HG03103 (cell line): ENCODE data around the gene GTSE1.

Experiments
- ATAC-seq: cut with Tn5 transposase; IDR thresholded peaks from one replicate; pipeline ENCODE4 v1.9.1; 2021; ENCODE audit warnings: low read depth; ENCODE audit not compliant: unreplicated experiment

GTSE1 gene

GRCh38 chr22:46273432-46274148 is 23.1 kb upstream of the GTSE1 start:
- no peak for ATAC-seq

- no peak for ATAC-seq
Measured at GRCh38 chr22:46274381-46274780, 22.3 kb upstream of the GTSE1 start.

DNA sequence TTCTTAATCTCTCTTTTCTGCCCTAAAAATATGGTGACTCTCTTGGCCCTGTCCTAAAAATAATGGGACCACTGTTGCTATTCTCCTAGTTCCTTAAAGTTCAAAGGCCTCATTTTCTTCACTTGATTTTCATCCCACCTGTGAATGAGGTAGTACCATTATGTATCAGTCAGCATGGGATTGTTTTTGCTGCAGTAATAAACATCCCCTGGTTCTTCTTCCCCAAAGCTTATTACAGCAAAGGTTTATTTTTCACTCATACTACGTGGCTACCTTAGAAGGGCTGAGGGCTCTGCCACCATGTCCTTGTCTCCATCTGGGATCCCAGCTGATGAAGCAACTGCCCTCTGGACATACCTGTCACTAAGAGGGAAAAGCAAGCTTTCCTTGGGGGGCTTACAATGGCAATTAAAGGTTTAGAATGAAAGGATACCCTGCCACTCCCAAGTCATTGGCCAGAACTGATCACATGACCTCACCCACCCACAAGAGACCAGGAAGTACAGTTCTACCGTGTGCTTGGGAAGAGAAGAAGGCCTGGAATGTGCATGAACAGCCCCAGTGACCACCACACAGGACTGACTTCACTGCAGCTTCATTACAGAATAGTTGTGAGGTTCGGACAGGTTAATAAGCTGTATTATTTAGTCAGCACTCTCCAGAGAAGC is 21.1 kb upstream of the GTSE1 start:
- ATAC-seq = no peak

DNA sequence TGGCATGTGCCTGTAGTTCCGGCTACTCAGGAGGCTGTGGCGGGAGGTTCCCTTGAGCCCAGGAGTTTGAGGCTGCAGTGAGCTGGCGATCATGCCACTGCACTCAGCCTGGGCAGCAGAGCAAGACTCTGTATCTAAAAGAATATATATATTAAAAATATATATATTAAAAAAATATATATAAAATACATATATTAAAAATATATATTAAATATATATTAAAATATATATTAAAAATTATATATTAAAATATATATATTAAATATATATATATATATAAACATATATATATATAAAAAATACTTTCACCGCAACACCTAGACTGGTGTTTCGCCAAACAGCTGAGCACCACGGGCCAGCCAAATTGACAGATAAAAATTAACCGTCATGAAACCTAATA is 20.1 kb upstream of the GTSE1 start:
- ATAC-seq = no peak

- ATAC-seq = no peak
Measured at GRCh38 chr22:46278656-46279645, 17.7 kb upstream of the GTSE1 start.

- no peak for ATAC-seq
Measured at GRCh38 chr22:46280063-46280817, 16.4 kb upstream of the GTSE1 start.

DNA sequence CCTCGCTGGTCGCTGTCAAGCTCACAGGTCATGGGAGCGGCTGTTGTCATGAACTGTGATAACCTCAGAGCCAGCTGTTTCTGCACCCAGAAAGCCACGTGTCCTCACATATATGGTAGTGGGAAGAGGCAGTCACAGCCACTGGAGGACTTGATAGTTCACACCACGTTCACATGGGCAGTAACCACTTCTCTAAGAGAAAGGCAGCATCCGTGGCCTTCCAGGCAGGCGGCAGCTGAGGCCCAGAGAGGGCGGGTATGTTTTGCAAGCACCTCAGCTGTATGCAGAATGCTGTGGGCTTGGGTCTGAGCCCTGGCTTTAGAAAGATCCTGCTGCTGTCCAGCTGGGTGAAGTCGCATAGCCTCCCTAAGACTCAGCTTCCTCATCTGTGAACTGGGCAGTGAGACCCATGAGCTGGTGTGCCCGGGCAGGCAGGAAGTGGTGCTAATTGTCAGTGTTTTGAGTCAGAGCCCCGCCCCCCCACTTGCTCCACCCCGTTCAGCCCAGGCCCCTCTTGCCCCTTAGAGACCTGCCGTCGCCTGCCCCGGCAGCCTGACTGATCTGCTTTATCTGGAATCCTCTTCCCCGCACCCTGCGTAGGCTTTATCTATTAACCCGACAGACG is 15.6 kb upstream of the GTSE1 start:
- ATAC-seq = no peak

- ATAC-seq = no peak
Measured at GRCh38 chr22:46281866-46282678, 14.6 kb upstream of the GTSE1 start.

DNA sequence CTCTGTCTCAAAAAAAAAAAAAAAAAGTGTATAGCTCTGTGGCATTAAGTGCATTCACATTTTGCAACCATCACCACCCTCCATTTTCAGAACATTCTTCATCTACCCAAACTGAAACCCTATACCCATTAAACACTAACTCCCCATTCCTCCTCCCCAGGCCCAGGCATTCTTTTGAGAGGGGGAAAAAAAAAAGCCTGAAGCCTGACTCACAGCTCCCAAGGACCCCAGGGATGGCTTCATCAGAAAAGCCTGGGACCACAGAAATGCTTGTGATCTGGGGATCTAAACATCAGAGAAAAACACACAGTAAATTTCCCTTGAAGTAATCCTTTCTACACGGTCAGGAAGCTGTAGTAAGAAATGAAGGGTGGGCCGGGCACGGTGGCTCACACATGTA is 10.7 kb upstream of the GTSE1 start:
- ATAC-seq = no peak

DNA sequence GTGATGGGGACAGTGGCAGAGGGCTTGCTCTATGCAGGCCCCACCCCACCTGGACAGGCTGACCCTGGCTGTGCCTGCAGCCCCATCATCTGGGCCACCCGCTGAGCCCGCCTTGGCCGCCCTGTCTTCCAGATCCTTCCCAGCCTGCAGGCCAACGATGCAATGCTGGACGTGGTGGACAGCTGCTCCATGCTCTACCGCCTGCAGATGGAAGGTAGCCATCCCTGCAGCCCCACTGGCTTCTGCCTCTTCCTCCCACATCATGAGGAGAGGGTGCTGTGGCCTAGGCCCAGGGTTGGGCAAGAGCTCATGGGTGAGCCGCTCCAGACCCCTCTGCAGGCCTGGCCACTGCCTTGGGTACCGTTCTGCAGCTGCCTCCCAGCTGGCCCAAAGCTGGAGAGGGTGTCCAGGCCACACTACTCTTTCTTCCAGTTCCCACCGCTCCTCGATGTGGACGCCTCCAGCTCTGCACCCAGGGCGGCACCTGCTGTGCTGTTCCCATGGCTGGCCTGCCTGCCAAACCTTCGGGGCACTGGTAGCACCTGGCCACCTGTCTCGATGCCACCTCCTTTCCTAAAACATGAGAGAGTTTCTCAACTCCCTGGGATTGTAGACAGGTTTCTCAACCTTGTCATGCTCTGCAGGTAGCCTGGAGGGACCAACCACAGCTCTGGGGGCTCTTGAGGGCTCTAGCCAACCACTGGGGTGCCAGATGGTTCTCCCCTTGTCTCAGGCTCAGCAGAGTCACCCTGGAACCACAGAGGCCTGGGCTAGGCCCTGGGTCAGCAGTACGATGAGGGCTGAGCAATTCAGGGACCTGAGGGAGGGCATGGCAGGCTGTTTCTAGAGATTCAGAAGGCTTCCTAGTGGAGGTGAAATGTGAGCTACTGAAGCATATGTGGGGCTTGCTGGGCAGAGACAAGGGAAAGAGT is 9.5 kb upstream of the GTSE1 start:
- no peak for ATAC-seq

DNA sequence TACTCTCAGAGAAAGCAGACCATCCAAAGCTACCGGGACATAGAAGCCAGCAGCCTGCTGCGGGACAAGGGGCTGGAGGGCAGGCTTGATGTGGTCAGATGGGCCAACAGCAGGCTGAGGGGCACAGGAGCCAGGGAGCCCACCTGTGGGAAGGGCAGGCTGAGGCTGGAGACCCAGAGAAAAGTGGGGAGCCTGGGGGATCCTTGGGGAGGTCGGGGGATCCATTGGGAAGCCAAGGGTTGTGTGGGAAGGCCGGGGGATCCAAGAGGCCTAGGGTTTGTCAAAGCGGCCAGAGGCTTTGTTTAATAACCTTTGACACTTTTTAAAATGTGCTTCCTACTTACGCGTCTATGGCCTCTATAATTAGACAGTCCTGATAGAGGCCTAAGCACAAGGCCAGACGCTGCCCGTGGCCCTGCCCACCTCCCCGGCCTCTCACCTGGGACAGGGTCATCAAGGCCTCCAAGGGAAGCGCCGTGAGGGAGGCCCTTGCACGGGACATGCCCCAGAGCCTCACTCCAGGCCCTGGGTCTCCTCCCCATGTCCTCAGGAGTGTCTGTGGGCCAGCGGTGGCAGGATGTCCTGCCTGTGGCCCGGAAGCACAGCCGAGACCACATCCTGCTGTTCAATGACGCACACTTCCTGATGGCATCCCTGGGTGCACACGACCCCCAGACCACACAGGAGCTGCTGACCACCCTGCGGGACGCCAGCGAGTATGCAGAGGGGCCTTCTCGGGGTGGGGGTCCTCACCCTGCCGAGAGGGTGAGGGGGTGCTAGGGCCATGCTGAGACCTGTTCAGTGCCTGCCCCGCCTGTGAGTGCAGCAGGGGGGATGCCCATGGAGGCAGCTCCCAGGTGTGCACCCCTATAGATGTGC is 8.6 kb upstream of the GTSE1 start:
- no peak for ATAC-seq

DNA sequence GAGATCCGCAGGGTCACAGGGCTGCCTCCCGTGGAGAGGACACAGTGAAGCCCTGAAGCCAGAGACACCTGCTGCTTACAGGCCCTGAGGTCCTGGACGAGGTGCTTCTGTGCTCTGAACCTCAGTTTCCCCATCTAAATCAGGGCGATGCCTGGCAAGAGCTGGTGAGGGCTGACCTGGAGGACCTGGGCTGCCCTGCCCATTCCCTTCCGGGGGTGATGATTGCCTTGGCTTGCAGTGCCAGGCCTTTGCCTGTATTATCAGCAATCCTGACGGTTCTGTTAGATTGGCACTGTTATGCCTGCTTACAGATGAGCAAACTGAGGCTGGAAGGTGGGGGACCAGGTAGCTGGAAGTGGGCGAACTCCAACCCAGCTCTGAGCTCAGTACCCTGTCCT is 7.8 kb upstream of the GTSE1 start:
- no peak for ATAC-seq

- ATAC-seq = no peak
Measured at GRCh38 chr22:46289244-46289891, 7.3 kb upstream of the GTSE1 start.

- no peak for ATAC-seq
Measured at GRCh38 chr22:46290121-46290842, 6.4 kb upstream of the GTSE1 start.

- no peak for ATAC-seq
Measured at GRCh38 chr22:46290843-46291785, 5.6 kb upstream of the GTSE1 start.
